GM18907 (cell line): ENCODE measurements around the gene C1orf210.

Source experiments
- ATAC-seq: cut with Tn5 transposase; IDR thresholded peaks from one replicate; pipeline ENCODE4 v1.9.1; 2021; ENCODE audit warnings: mild to moderate bottlenecking, moderate library complexity; ENCODE audit not compliant: unreplicated experiment

The C1orf210 gene

DNA sequence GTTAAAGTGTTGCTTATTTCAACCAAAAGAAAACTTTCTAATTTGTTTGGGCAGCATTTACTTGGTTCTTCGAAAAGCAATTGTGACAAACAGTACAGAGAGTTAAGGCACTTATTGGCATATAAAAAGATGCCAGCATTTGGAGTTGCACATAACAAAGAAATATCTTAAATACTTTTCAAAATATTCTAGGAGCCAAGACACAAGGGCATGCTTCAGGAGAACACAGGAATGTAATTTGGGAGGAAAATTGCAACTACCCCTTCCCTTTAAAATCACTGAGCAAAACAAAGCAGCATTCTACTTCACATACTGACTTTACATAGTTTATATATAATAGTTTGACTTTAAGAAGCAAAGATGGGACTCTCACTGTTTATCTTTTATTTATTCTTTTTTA is 10.8 kb upstream of the C1orf210 start:
- no peak for ATAC-seq

DNA sequence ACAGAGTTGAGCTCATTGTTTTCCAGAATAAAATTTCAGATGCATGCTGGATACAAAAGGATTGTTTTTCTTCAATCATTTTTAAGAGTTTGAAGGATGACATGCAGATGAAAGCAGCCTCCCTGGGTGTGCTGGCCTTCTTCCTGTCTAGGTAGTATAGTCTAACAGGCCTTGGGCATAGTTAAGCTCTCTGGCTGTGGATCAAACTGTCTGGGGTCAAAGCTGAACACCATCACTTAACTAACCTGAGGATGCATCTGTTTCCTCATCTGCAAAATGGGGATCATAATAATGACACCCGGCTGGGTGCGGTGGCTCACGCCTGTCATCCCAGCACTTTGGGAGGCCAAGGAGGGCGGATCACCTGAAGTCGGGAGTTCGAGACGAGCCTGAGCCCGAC is 9.4 kb upstream of the C1orf210 start:
- ATAC-seq = no peak

GRCh38 chr1:43293896-43294760 is 8.7 kb upstream of the C1orf210 start:
- ATAC-seq = no peak

- ATAC-seq = no peak
These were observed 7.8 kb upstream of the C1orf210 start for GRCh38 chr1:43293176-43293575.

DNA sequence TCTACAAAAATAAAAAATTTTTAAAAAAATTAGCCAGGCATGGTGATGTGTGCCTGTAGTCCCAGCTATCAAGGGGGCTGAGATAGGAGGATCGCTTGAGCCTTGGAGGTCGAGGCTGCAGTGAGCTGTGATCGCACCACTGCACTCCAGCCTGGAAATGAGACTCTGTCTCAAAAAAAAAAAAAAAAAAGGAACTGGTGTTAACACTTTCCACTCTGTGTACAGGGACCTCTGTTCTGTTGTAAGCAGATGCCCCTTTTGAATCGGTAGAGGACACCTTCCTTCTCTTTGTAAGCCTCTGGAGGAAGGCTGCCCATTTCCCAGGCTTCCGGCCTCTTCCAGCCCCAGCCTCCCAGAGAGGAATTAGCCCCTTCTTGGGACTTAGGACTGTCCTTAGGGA is 7.3 kb upstream of the C1orf210 start:
- no peak for ATAC-seq

DNA sequence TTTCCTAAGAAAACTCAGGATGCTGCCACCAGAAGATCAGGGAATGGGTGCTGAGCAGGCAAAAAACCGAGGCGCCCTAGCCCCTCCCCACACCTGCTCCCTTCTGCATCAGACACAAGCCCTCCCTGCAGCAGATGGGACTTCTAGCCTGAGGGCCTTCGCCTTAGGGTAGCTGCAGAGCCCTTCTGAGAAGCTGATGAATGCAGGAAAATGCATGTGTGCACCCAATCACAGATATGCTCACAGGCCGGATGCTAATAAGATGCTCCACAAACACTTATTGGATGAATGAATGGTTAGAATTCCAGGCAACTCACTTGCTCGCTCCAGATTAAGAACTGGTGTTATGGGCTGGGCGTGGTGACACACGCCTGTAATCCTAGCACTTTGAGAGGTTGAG is 6.8 kb upstream of the C1orf210 start:
- ATAC-seq = no peak

DNA sequence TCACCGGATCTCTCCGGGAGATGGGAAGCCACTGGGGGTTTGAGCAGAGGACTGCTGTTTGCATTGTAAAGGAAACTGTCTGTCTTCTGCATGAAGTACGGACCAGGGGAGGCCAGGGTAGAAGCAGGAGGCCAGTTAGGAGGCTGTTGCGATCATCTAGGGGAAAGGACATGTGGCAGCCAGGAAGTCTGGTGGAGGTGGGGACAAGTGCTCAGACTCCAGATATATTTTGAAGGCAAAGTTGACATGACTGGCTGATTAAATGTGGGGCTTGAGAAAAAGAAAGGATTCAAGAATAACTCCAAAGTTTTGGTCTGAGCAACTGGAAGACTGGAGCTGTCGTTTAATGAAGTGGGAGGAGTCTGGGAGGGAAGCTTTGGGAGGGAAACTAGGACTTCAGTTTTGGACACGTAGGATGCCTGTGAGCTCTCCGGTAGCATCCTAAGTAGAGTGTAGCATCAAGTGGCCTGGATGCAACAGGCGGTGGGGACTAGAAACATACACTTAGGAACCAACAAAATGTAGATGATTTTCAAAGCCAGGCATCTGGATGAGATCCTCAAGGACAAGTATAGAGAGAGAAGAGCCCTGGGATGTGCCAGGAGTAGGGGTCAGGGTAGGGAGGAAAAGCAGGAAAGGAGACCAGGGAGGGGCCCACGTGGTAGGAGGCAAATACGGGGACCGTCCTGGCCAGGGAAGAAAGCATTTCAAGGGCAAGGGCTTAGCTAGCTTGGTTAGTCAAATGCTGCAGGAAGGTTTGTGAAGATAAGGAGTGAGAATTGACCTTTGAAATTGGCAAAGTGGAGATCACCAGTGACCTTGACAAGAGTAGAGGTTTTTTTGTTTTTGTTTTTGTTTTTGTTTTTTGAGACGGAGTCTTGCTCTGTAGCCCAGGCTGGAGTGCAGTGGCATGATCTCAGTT is 3.7 kb upstream of the C1orf210 start:
- no peak for ATAC-seq

GRCh38 chr1:43288058-43288784 is 2.8 kb upstream of the C1orf210 start:
- no peak for ATAC-seq

DNA sequence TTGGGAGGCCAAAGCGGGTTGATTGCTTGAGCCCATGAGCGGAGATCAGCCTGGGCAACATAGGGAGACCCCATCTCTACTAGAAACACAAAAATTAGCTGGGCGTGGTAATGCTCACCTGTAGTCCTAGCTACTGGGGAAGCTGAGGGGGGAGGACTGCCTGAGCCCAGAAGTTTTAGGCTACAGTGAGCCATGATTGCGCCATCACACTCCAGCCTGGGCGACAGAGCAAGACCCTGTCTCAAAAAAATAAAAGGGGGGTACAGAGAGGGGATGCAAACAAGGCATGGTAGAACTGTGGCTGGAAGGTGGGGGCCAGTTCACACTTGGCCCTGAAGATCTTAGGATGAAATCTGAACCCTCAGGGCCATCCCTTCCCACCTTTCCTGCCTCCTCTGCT is 1.2 kb upstream of the C1orf210 start:
- no peak for ATAC-seq

DNA sequence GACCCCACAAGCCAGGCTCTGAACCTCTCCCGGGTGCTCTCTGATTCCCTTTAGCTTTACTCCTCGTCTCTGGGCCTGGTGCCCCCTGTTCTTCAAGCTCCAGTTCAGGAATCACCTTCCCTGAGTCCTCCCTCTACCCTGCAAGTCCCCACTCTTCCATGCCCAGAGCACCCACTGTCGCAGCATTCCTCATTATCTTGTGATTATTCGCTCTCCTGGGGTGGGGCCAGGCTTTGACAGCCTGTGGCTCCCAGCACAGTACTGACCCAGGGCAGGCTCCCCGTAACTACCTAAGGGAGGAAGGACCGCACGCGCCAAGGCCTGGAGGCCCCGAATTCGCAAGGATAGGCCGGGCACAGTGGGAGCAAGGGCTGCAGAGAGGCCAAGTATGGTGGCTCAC is 734 bp upstream of the C1orf210 start:
- no peak for ATAC-seq

GRCh38 chr1:43284546-43285110 is 753 bp downstream of the C1orf210 start:
- ATAC-seq = no peak

DNA sequence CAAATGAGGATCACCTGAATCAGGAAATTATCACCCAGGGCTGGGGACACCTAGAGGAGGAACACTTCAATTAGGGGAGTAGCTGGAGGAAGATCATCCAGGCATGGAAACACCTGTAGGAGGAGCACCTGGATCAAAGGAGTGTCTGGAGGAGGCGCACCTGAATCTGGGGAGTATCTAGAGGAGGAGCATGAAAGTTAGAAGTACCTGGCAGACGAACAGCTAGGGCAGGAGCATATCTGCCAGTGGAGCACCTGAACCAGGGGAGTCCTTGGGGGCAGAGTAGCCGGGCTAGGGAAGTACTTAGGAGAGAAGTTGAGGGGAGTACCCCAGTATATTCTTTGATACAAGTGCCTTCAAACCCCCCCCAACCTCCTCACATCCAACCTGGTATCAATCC is 1.3 kb downstream of the C1orf210 start:
- ATAC-seq = no peak

- no peak for ATAC-seq
These were observed 2.9 kb downstream of the C1orf210 start for GRCh38 chr1:43282220-43283195.

- ATAC-seq = no peak
These were observed 4.7 kb downstream of the C1orf210 start for GRCh38 chr1:43280692-43281091.

DNA sequence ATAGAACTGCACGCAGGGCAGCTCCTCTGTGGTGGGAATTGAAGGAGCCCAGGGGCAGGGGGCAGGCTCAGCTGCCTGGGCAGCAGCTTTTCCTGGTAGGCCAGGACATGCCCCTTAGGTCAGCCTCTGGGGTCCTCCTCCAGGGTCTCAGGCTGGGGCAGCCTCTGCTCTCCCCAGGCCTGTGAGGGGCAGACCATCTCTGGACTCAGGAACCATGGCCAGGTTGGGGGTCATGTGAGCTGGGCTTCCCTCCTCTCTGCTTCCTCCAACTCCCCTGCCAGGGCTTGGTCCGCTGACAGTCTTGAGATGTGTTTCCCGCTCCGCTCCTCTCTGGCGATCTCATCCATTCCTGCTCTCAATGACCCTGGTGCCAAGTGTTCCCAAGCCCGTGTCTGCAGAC is 5.7 kb downstream of the C1orf210 start:
- ATAC-seq = no peak

GRCh38 chr1:43279161-43279560 is 6.2 kb downstream of the C1orf210 start:
- no peak for ATAC-seq

- ATAC-seq = no peak
These were observed 8.1 kb downstream of the C1orf210 start for GRCh38 chr1:43277116-43277876.

DNA sequence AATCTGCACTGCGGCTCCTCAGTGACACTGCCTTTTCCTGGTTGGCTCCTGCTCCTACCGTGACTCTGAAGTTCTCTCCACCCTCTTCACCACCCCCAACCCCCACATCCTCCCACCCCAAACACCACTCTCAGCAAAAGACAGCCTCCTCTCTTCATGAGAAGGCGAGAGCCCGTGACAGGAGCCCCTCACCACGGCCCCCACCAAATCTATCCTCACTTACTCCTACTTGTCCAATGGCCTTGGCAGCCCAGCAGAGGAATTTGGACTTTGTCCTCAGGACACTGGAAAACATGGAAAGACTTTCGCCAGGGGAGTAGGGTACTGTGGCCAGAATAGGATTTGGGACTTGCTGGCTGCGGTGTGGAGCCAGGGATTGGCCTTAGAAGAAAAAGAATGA is 8.7 kb downstream of the C1orf210 start:
- no peak for ATAC-seq
